Transverse colon (tissue), 3 donors: ENCODE data around the gene VPS13D.

Experiments used
- CTCF ChIP-seq, 5 experiments: fragments of 200-600 bp in 3 of 5; fragments of 450-650 bp in 2 of 5; sonication (generic) in 3 of 5; IDR thresholded peaks; 1 replicate in 2 of 5; 2 replicates in 3 of 5; pipeline ENCODE4 v1.5.1; 2016 to 2017; ENCODE audit warnings: antibody characterized with exemption in 5 of 5, inconsistent platforms in 3 of 5, mild to moderate bottlenecking in 2 of 5, moderate library complexity in 1 of 5
- EP300 ChIP-seq: sonication (generic); formaldehyde crosslinking; IDR thresholded peaks from one replicate; pipeline ENCODE4 v1.6.1; 2017; ENCODE audit warnings: antibody characterized with exemption, low read depth
- POLR2A ChIP-seq: fragments of 450-650 bp; IDR thresholded peaks from one replicate; pipeline ENCODE4 v1.6.1; 2016; ENCODE audit warnings: antibody characterized with exemption, mild to moderate bottlenecking, moderate library complexity

GRCh38 chr1:12402842-12403241 is 173.0 kb downstream of the VPS13D start:
- no peak for TF ChIP-seq CTCF (IDR thresholded peaks at IDR 0.05)
- no peak for TF ChIP-seq EP300
- TF ChIP-seq POLR2A: no peak
